Caco-2 (cell line): ENCODE measurements around the gene ANKRD52. TPM values are rescaled to one million over a fixed set of nuclear protein-coding genes. Genes with fewer than 3 reads are reported as not detected.

Experiments
- BruUV-seq: library from RNA; stranded (reverse); fragments of 400-500 nt; replicated peaks from 2 replicates; lab custom pipeline; 2021; lab: Mats Ljungman, UMichigan
- CTCF ChIA-PET: fragments of 300-600 bp; sonication (Branson Sonifier 250); formaldehyde crosslinking; loops from one replicate; lab custom pipeline; 2022; ENCODE audit warnings: antibody characterized with exemption; lab: Charles Lee
- POLR2A ChIA-PET: fragments of 300-600 bp; sonication (Branson Sonifier 250); formaldehyde crosslinking; loops from one replicate; lab custom pipeline; 2022; ENCODE audit warnings: antibody characterized with exemption; lab: Charles Lee
- DNase-seq, 2 experiments: peaks; one replicate each; pipeline versions ENCODE4 v3.0.0 to v3.0.0-alpha.2; 2020 to 2022
- H3K27me3 ChIP-seq: replicated peaks from 2 replicates; pipeline ENCODE4 v1.6.0; 2011; ENCODE audit warnings: low read length; ENCODE audit not compliant: control insufficient read depth, insufficient read depth
- H3K36me3 ChIP-seq: 2 replicates; pipeline ENCODE4 v1.5.1; 2011; ENCODE audit warnings: low read length; ENCODE audit not compliant: control insufficient read depth, insufficient read depth
- H3K4me1 ChIP-seq: fragments of 250-450 bp; sonication (Bioruptor Pico); 2 replicates; pipeline ENCODE4 v1.5.1; 2020; ENCODE audit warnings: mild to moderate bottlenecking
- H3K4me3 ChIP-seq: 2 replicates; pipeline ENCODE4 v1.5.1; 2011; ENCODE audit warnings: low read depth, mild to moderate bottlenecking, control low read depth, low read length
- H3K9me3 ChIP-seq: fragments of 250-450 bp; sonication (Bioruptor Pico); 2 replicates; pipeline ENCODE4 v1.5.1; 2020; ENCODE audit warnings: mild to moderate bottlenecking, moderate library complexity
- H3K27ac Mint-ChIP-seq: one replicate; pipeline ENCODE4 v1.8.0; 2022; ENCODE audit warnings: mixed read lengths; ENCODE audit not compliant: unreplicated experiment
- H3K27me3 Mint-ChIP-seq: one replicate; pipeline ENCODE4 v1.8.0; 2022; ENCODE audit warnings: mixed read lengths; ENCODE audit not compliant: insufficient read depth, unreplicated experiment
- H3K36me3 Mint-ChIP-seq: one replicate; pipeline ENCODE4 v1.8.0; 2022; ENCODE audit warnings: mild to moderate bottlenecking, mixed read lengths; ENCODE audit not compliant: insufficient read depth, unreplicated experiment
- H3K4me1 Mint-ChIP-seq: one replicate; pipeline ENCODE4 v1.8.0; 2022; ENCODE audit warnings: low read depth, mixed read lengths; ENCODE audit not compliant: unreplicated experiment
- H3K4me3 Mint-ChIP-seq: one replicate; pipeline ENCODE4 v1.8.0; 2022; ENCODE audit warnings: mild to moderate bottlenecking, moderate library complexity, mixed read lengths; ENCODE audit not compliant: unreplicated experiment
- H3K9me3 Mint-ChIP-seq: one replicate; pipeline ENCODE4 v1.8.0; 2022; ENCODE audit warnings: mixed read lengths; ENCODE audit not compliant: unreplicated experiment
- intact Hi-C: fragments of 100-400 bp; cut with micrococcal nuclease; formaldehyde crosslinking; loops from one replicate; pipeline ENCODE4 v1.10.0; 2022; ENCODE audit not compliant: unreplicated experiment
- total RNA-seq: library from RNA; stranded (reverse); gene quantifications from 2 replicates; pipeline ENCODE4 v1.2.3, GENCODE V29; 2022
- TF ChIP-seq, protein P1 (sequence below), 2 experiments: fragments of 200-600 bp in 1 of 2; IDR thresholded peaks; 1 replicate in 1 of 2; 2 replicates in 1 of 2; pipeline versions ENCODE4 v1.5.1 to v1.8.0; 2011 to 2022; ENCODE audit warnings: antibody characterized with exemption in 1 of 2, control low read depth in 1 of 2, inconsistent platforms in 1 of 2, low read depth in 1 of 2, low read length in 1 of 2, mild to moderate bottlenecking in 1 of 2, moderate library complexity in 1 of 2; ENCODE audit not compliant: insufficient read depth in 1 of 2, severe bottlenecking in 1 of 2, unreplicated experiment in 1 of 2

The ANKRD52 gene
- total RNA-seq, 1 experiment from 2014 or later, result 34.6 TPM

DNA sequence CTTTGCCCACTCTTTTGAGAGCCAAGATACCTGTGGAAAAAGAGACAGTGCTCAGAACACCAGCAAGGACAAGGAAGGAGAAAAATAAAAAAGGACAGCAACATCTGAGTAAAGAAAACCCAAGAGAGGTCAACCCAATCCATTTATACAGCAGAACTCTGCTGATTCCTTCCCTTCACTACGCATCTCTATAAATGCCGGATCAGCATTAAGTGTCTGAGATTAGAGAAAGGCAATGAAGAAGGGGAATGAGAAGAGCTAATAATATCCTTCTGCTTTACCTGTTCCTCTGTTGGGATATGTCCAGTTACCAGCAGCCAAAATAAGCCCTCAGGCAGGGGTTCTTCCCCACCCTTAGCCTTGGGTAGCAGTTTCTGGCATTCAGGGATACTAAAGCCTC lies 24.4 kb upstream of the ANKRD52 start:
- peaks cover 19% of the 10 kb centered on the region for H3K4me1 ChIP-seq
- ChIA-PET CTCF (no interaction called here), POLR2A (no interaction called here)
- H3K9me3 ChIP-seq, result no peaks in the 10 kb centered on the region
- Mint-ChIP-seq H3K4me3 (no peak overlapping the region), H3K36me3 (peaks cover 82% of the 10 kb centered on the region), H3K4me1 (peaks cover 17% of the 10 kb centered on the region), H3K9me3 (no peaks in the 10 kb centered on the region), H3K27me3 (no peaks in the 10 kb centered on the region), H3K27ac (no peak overlapping the region)
- H3K36me3 ChIP-seq, result peaks cover 1% of the 10 kb centered on the region; the same call in 1 of the 2 replicates
- H3K27me3 ChIP-seq, result no peaks in the 10 kb centered on the region
- intact Hi-C loops, result no loop called here
- BruUV-seq, result no TSS peak
- H3K4me3 ChIP-seq, result no peak overlapping the region
- TF ChIP-seq, protein P1, sequence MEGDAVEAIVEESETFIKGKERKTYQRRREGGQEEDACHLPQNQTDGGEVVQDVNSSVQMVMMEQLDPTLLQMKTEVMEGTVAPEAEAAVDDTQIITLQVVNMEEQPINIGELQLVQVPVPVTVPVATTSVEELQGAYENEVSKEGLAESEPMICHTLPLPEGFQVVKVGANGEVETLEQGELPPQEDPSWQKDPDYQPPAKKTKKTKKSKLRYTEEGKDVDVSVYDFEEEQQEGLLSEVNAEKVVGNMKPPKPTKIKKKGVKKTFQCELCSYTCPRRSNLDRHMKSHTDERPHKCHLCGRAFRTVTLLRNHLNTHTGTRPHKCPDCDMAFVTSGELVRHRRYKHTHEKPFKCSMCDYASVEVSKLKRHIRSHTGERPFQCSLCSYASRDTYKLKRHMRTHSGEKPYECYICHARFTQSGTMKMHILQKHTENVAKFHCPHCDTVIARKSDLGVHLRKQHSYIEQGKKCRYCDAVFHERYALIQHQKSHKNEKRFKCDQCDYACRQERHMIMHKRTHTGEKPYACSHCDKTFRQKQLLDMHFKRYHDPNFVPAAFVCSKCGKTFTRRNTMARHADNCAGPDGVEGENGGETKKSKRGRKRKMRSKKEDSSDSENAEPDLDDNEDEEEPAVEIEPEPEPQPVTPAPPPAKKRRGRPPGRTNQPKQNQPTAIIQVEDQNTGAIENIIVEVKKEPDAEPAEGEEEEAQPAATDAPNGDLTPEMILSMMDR (IDR thresholded peaks at IDR 0.05; ENCODE audit: insufficient read depth in 1 of 2, low read depth in 1 of 2, low read length in 1 of 2, severe bottlenecking in 1 of 2, unreplicated experiment in 1 of 2), result no peak
- no peak for DNase-seq

DNA sequence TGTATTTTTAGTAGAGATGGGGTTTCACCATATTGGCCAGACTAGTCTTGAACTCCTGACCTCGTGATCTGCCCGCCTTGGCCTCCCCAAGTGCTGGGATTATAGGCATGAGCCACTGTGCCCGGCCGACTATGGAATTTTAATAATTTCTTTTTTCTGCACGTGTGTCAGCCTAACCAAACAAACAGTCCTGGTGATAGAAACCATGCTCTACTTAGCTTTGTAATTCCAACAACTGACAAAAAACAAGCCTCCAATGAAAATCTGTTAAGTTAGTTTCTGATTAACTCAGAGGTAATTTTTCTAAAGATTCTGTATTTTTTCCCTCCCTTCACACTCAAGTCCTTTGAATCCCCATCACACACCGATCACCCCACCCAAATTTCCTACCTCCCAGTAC lies 23.8 kb upstream of the ANKRD52 start:
- H3K36me3 ChIP-seq, result peaks cover 1% of the 10 kb centered on the region; the same call in 1 of the 2 replicates
- POLR2A ChIA-PET, result no interaction called here
- CTCF ChIA-PET, result interaction anchor here (0.5 kb wide), 1 partner anchor 119 kb away, joined by 6 read pairs; no protein-coding TSS in a partner anchor
- no peak for DNase-seq
- Mint-ChIP-seq H3K27me3 (no peaks in the 10 kb centered on the region), H3K4me3 (no peak overlapping the region), H3K36me3 (peaks cover 83% of the 10 kb centered on the region), H3K4me1 (peaks cover 17% of the 10 kb centered on the region), H3K27ac (no peak overlapping the region), H3K9me3 (no peaks in the 10 kb centered on the region)
- BruUV-seq, result no TSS peak
- H3K9me3 ChIP-seq, result no peaks in the 10 kb centered on the region
- H3K4me3 ChIP-seq, result no peak overlapping the region
- intact Hi-C loops, result no loop called here
- H3K4me1 ChIP-seq, result peaks cover 19% of the 10 kb centered on the region
- TF ChIP-seq, protein P1 (IDR thresholded peaks at IDR 0.05; ENCODE audit: insufficient read depth in 1 of 2, low read depth in 1 of 2, low read length in 1 of 2, severe bottlenecking in 1 of 2, unreplicated experiment in 1 of 2), result no peak
- H3K27me3 ChIP-seq, result no peaks in the 10 kb centered on the region

DNA sequence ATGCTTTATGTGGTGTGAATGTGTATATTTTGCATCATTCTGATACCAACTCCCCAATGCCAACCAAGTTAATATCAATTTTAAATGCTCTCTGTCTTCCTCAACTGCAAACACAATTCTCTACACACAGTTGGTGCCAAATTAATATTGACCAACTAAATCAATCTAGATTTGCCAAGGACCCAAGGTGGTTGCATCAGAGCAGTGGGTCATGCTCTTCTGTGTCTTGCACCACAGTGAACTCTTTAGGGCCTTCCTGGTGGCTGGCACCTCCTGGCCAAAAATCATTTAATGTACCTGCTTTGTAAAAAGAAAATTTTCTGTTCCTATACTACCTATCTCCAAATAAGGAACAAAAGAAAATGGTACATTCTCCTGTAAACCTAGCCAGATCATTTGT lies 22.7 kb upstream of the ANKRD52 start:
- no peak overlapping the region for H3K4me3 ChIP-seq
- no peak overlapping the region for H3K4me3 Mint-ChIP-seq
- intact Hi-C loops, result no loop called here
- BruUV-seq, result no TSS peak
- TF ChIP-seq, protein P1 (IDR thresholded peaks at IDR 0.05; ENCODE audit: insufficient read depth in 1 of 2, low read depth in 1 of 2, low read length in 1 of 2, severe bottlenecking in 1 of 2, unreplicated experiment in 1 of 2), result no peak
- no peak for DNase-seq
- H3K4me1 Mint-ChIP-seq, result peaks cover 7% of the 10 kb centered on the region
- H3K9me3 ChIP-seq, result no peaks in the 10 kb centered on the region
- no peaks in the 10 kb centered on the region for H3K27me3 Mint-ChIP-seq
- no peaks in the 10 kb centered on the region for H3K27me3 ChIP-seq
- H3K36me3 ChIP-seq, result peaks cover 1% of the 10 kb centered on the region; the same call in 1 of the 2 replicates
- H3K36me3 Mint-ChIP-seq, result peaks cover 89% of the 10 kb centered on the region
- ChIA-PET POLR2A (no interaction called here), CTCF (no interaction called here)
- H3K4me1 ChIP-seq, result peaks cover 7% of the 10 kb centered on the region; the same call in 1 of the 2 replicates
- H3K27ac Mint-ChIP-seq, result no peak overlapping the region
- H3K9me3 Mint-ChIP-seq, result no peaks in the 10 kb centered on the region
